GM12892 (cell line): Measurements from ENCODE around the gene CHMP3.
"Not testable (repeated sequence)": the region's sequence is repeated elsewhere in the genome, so short reads cannot be mapped to it uniquely, and the experiment has no call there.

Experiments
- POLR2A ChIP-seq: IDR thresholded peaks from 2 replicates; pipeline ENCODE4 v1.6.1; 2011; ENCODE audit warnings: low read depth, low read length, control low read depth
- POLR2AphosphoS5 ChIP-seq: IDR thresholded peaks from 2 replicates; pipeline ENCODE4 v1.6.1; 2011; ENCODE audit warnings: low read depth, low read length, control low read depth
- TAF1 ChIP-seq: IDR thresholded peaks from 2 replicates; pipeline ENCODE4 v1.6.1; 2011; ENCODE audit warnings: low read depth, mild to moderate bottlenecking, control low read depth, low read length, borderline replicate concordance

DNA sequence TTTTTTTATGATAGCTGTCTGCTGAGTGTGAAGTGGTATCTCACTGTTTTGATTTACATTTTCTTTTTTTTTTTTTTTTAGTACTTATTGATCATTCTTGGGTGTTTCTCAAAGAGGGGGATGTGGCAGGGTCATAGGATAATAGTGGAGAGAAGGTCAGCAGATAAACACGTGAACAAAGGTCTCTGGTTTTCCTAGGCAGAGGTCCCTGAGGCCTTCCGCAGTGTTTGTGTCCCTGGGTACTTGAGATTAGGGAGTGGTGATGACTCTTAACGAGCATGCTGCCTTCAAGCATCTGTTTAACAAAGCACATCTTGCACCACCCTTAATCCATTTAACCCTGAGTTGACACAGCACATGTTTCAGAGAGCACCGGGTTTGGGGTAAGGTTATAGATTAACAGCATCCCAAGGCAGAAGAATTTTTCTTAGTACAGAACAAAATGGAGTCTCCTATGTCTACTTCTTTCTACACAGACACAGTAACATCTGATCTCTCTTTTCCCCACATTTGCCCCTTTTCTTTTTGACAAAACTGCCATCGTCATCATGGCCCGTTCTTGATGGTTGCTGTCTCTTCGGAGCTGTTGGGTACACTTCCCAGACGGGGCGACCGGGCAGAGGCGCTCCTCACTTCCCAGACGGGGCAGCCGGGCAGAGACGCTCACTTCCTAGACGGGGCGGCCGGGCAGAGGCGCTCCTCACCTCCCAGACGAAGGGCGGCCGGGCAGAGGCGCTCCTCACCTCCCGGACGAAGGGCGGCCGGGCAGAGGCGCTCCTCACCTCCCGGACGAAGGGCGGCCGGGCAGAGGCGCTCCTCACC is 18.8 kb downstream of the CHMP3 start:
- TF ChIP-seq POLR2A, TAF1, POLR2AphosphoS5: not testable (repeated sequence)
